K562 (cell line): ENCODE measurements around the gene NQO2. TPM values are rescaled to one million over a fixed set of nuclear protein-coding genes. Genes with fewer than 3 reads are reported as not detected.
A peak's percentile ranks its signal among the peaks of the same experiment; 100 is the strongest.

Source experiments
- ATF4 ChIP-seq: fragments of 450-650 bp; formaldehyde crosslinking; IDR thresholded peaks from 2 replicates; pipeline ENCODE4 v1.4.0; 2022; ENCODE audit warnings: mild to moderate bottlenecking, moderate library complexity
- ELF4 ChIP-seq: fragments of 450-650 bp; formaldehyde crosslinking; IDR thresholded peaks from 2 replicates; pipeline ENCODE4 v1.4.0; 2022; ENCODE audit warnings: missing genetic modification characterization
- FOS ChIP-seq: IDR thresholded peaks from 3 replicates; pipeline ENCODE4 v1.6.1; 2011; ENCODE audit not compliant: insufficient read length; ENCODE audit errors: extremely low read depth
- NFE2L1 ChIP-seq: fragments of 450-650 bp; IDR thresholded peaks from 2 replicates; pipeline ENCODE4 v1.6.1; 2016; ENCODE audit warnings: missing genetic modification characterization, low read depth, mild to moderate bottlenecking, missing compliant biosample characterization, moderate library complexity, borderline replicate concordance
- PBX2 ChIP-seq, 2 experiments: IDR thresholded peaks in 1 of 2; conservative IDR thresholded peaks in 1 of 2; 2 replicates each; pipeline ENCODE4 v1.6.1; 2016; ENCODE audit warnings: low read depth in 2 of 2, mild to moderate bottlenecking in 1 of 2, missing compliant biosample characterization in 1 of 2, missing genetic modification characterization in 1 of 2, moderate library complexity in 1 of 2
- REST ChIP-seq, 2 experiments: fragments of 450-650 bp; formaldehyde crosslinking in 1 of 2; IDR thresholded peaks; 2 replicates each; pipeline versions ENCODE4 v1.4.0 to v1.6.1; 2014 to 2020; ENCODE audit warnings: mild to moderate bottlenecking in 2 of 2, borderline replicate concordance in 1 of 2, low read depth in 1 of 2
- ZNF277 ChIP-seq: fragments of 250-450 bp; sonication (Bioruptor Pico); IDR thresholded peaks from 2 replicates; pipeline ENCODE4 v1.8.0; 2022; ENCODE audit warnings: inconsistent platforms, mild to moderate bottlenecking, moderate library complexity, borderline replicate concordance
- ZNF445 ChIP-seq: fragments of 250-450 bp; sonication (Bioruptor Pico); IDR thresholded peaks from 2 replicates; pipeline ENCODE4 v1.4.0; 2020; ENCODE audit warnings: low read depth, mild to moderate bottlenecking, moderate library complexity
- ZZZ3 ChIP-seq: fragments of 450-650 bp; IDR thresholded peaks from 2 replicates; pipeline ENCODE4 v1.6.1; 2016; ENCODE audit warnings: antibody characterized with exemption, mild to moderate bottlenecking, moderate library complexity
- polyA plus RNA-seq, 8 experiments: library from polyadenylated mRNA; depleted of rRNA in 4 of 8; stranded (reverse) in 5 of 8; unstranded in 3 of 8; fragments of >200 nt; fragmentation: Nextera tagmentation in 2 of 8; fragmentation: Illumina TruSeq in 1 of 8; extraction: Ambion mirVana in 2 of 8; extraction: Trizol in 1 of 8; gene quantifications; 2 replicates each; pipeline versions ENCODE4 v1.2.1 to v1.2.3, GENCODE V29; 2011 to 2014; ENCODE audit warnings: inconsistent platforms in 1 of 8, missing spikeins in 1 of 8
- total RNA-seq, 7 experiments: library from RNA; depleted of rRNA in 6 of 7; stranded (reverse); fragments of >200 nt in 6 of 7; fragmentation: Illumina TruSeq in 2 of 7; extraction: Trizol in 2 of 7; gene quantifications; 2 replicates each; pipeline versions ENCODE4 v1.2.1 to v1.2.3, GENCODE V29; 2011 to 2021; ENCODE audit warnings: low replicate concordance in 1 of 7

NQO2 gene
- total and polyA plus RNA-seq, 9 of the 15 experiments (the other 6 are each of a cell fraction or from before 2014, with no cell fraction given) = 54.6 to 214 (median 116) TPM

- peak; percentile 17; the same call in 1 of the 2 replicates for TF ChIP-seq REST (IDR thresholded peaks at IDR 0.05; ENCODE audit: borderline replicate concordance)
- peak; percentile 88 for TF ChIP-seq REST (CRISPR knock-in tag; IDR thresholded peaks at IDR 0.05; ENCODE audit: low read depth)
- no peak for TF ChIP-seq NFE2L1 (tag)
- no peak for TF ChIP-seq ATF4
- no peak for TF ChIP-seq ZNF277 (CRISPR knock-in tag)
- TF ChIP-seq ELF4 = no peak
- TF ChIP-seq ZNF445 (CRISPR knock-in tag) = no peak
- TF ChIP-seq ZZZ3 = no peak
- no peak for TF ChIP-seq FOS
- no peak for TF ChIP-seq PBX2 (CRISPR knock-in tag; IDR thresholded peaks at IDR 0.05; ENCODE audit: low read depth)
- TF ChIP-seq PBX2 (tag; conservative IDR thresholded peaks at IDR 0.05; ENCODE audit: low read depth) = no peak
Measured at GRCh38 chr6:3063733-3064700, 64.3 kb downstream of the NQO2 start (continued).
